Ascending aorta (tissue), 2 donors: ENCODE results near the gene PYGB. TPM values are rescaled to one million over a fixed set of nuclear protein-coding genes. Genes with fewer than 3 reads are reported as not detected.
A peak's percentile ranks its signal among the peaks of the same experiment; 100 is the strongest.

Source experiments
- DNase-seq, 2 donors: peaks; one replicate each; pipeline ENCODE4 v3.0.0-alpha.2; 2019; ENCODE audit warnings: low spot score in 2 of 2
- H3K27ac ChIP-seq, 2 donors: fragments of 200-600 bp; sonication (generic); one replicate each; pipeline ENCODE4 v1.5.1; 2016 to 2017; ENCODE audit warnings: mild to moderate bottlenecking in 1 of 2
- H3K27me3 ChIP-seq: fragments of 200-600 bp; sonication (generic); one replicate; pipeline ENCODE4 v1.5.1; 2017
- H3K36me3 ChIP-seq, 2 donors: fragments of 200-600 bp; sonication (generic); one replicate each; pipeline ENCODE4 v1.5.1; 2016
- H3K4me1 ChIP-seq, 2 donors: fragments of 200-600 bp; sonication (generic); one replicate each; pipeline ENCODE4 v1.5.1; 2016 to 2017; ENCODE audit warnings: mild to moderate bottlenecking in 1 of 2
- H3K4me3 ChIP-seq, 2 donors: fragments of 200-600 bp; sonication (generic); one replicate each; pipeline ENCODE4 v1.5.1; 2016 to 2017; ENCODE audit warnings: mild to moderate bottlenecking in 1 of 2
- H3K9me3 ChIP-seq, 2 donors: fragments of 200-600 bp; sonication (generic); one replicate each; pipeline ENCODE4 v1.5.1; 2016
- CTCF ChIP-seq, 3 experiments: fragments of 200-600 bp in 2 of 3; fragments of 450-650 bp in 1 of 3; sonication (generic) in 2 of 3; IDR thresholded peaks; one replicate each; pipeline ENCODE4 v1.5.1; 2016 to 2019; ENCODE audit warnings: antibody characterized with exemption in 3 of 3, mild to moderate bottlenecking in 1 of 3, moderate library complexity in 1 of 3
- intact Hi-C: fragments of 100-400 bp; cut with DNase I; formaldehyde crosslinking; loops from one replicate; pipeline ENCODE4 v1.15.1; 2023
- total RNA-seq: library from RNA; depleted of rRNA; stranded (reverse); fragments of >200 nt; gene quantifications from one replicate; pipeline ENCODE4 v1.1.0, GENCODE V29; 2016

PYGB gene
- total RNA-seq, 1 donor from 2014 or later, result 125 TPM

DNA sequence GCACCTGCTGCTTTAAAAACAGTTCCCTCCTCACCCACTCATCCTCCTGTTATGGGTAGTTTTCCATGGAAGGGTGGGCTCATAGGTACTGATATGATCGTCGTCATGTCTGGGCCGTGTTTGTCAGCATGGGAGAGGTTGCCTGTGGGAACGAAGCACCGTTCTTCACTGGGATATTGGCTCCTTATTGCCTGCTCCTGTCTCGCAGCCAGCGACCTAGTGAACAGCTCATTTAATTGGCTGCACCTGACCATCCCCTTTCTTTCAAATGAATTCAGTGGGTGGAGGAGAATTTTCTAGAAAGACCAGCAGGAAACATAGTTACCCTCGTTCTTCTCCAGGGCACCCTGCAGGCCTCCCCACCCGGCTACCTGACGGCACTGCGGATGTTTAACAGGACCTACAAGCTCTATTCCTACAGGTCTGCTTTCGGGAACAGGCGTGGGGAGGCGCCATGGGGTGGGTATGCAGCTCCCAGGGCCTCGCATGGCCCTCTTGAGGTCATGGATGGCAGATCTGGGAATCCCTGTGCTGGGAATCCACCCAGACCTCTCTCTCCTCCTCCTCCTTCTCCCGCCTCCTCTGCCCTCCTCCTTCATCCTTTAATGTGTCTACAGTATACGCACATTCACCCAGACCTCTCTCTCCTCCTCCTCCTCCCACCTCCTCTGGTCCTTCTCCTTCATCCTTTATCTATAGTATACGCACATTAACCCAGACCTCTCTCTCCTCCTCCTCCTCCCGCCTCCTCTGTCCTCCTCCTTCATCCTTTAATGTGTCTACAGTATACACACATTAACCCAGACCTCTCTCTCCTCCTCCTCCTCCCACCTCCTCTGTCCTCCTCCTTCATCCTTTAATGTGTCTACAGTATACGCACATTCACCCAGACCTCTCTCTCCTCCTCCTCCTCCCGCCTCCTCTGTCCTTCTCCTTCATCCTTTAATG is 30.4 kb upstream of the PYGB start:
- Histone ChIP-seq H3K27me3 (no peaks in the 10 kb centered on the region), H3K36me3 (peaks cover 62 to 82% of the 10 kb centered on the region in 2 donors), H3K27ac (no peak overlapping the region), H3K4me3 (no peak overlapping the region), H3K9me3 (no peaks in the 10 kb centered on the region), H3K4me1 (no peaks in the 10 kb centered on the region)
- intact Hi-C loops, result no loop called here
- TF ChIP-seq CTCF (IDR thresholded peaks at IDR 0.05), result no peak
- no peak for DNase-seq

- H3K36me3 ChIP-seq, result peaks cover 58 to 75% of the 10 kb centered on the region in 2 donors
- intact Hi-C loops, result no loop called here
Observed at GRCh38 chr20:25218109-25218486, 29.8 kb upstream of the PYGB start.

DNA sequence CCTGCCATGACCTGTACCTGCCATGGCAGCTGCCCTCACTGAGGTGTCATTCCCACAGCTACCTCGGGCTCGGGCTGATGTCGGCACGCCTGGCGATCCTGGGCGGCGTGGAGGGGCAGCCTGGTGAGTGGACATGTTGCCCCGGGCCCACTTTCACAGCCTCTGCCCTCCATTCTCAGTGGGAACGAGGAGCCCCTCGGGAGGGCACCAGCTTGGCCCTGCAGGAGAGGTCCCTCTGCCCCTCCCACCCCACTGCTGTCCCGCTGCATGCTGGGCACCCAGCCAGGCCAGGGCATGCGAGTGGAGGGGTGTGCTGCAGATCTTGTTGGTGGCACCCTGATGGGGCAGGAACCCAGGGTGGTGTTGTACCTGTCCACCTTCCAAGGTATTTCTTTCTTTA is 29.4 kb upstream of the PYGB start:
- H3K36me3 ChIP-seq, result peaks cover 56 to 71% of the 10 kb centered on the region in 2 donors
- H3K4me3 ChIP-seq, result no peak overlapping the region
- no peaks in the 10 kb centered on the region for H3K4me1 ChIP-seq
- no peak overlapping the region for H3K27ac ChIP-seq
- intact Hi-C loops, result no loop called here
- H3K9me3 ChIP-seq, result no peaks in the 10 kb centered on the region
- TF ChIP-seq CTCF (IDR thresholded peaks at IDR 0.05), result no peak
- DNase-seq, result no peak
- no peaks in the 10 kb centered on the region for H3K27me3 ChIP-seq

More at GRCh38 chr20:25218109-25218486, 29.8 kb upstream of the PYGB start:
- TF ChIP-seq CTCF (IDR thresholded peaks at IDR 0.05), result no peak
- no peak overlapping the region for H3K4me3 ChIP-seq
- no peaks in the 10 kb centered on the region for H3K27me3 ChIP-seq
- H3K27ac ChIP-seq, result no peak overlapping the region
- no peaks in the 10 kb centered on the region for H3K9me3 ChIP-seq
- no peaks in the 10 kb centered on the region for H3K4me1 ChIP-seq
- no peak for DNase-seq

DNA sequence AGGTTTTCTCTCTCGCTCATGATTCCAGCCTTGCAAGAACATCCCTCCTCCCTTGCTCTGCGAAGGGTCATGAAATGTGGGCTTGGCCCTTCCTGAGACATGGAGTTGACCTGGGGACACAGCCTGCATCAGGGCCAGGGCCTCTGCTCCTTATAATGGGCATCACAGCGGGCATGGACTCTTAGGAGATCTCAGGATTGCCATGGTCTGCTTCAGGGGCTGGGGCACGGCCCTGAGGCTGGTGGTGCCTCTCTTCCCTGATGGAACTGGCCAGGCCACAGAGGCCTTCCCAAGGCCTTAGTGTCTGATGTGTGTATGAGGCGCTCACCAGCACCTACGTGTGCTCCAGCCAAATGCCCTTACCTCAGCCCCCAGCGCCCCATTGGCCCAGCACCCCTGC is 28.5 kb upstream of the PYGB start:
- Histone ChIP-seq H3K36me3 (peaks cover 48 to 62% of the 10 kb centered on the region in 2 donors), H3K4me3 (no peak overlapping the region), H3K27me3 (no peaks in the 10 kb centered on the region)

GRCh38 chr20:25220021-25220730 is 27.7 kb upstream of the PYGB start:
- peak overlapping the region; percentile 15 to 48 for H3K27ac ChIP-seq
- H3K4me1 ChIP-seq, result no peaks in the 10 kb centered on the region
- intact Hi-C loops, result no loop called here
- H3K4me3 ChIP-seq, result no peak overlapping the region
- DNase-seq, result no peak
- no peak for TF ChIP-seq CTCF (IDR thresholded peaks at IDR 0.05)
- H3K9me3 ChIP-seq, result no peaks in the 10 kb centered on the region
- H3K36me3 ChIP-seq, result peaks cover 43 to 57% of the 10 kb centered on the region in 2 donors
- no peaks in the 10 kb centered on the region for H3K27me3 ChIP-seq

More for the DNA sequence above, 28.5 kb upstream of the PYGB start:
- intact Hi-C loops, result no loop called here
- Histone ChIP-seq H3K9me3 (no peaks in the 10 kb centered on the region), H3K27ac (no peak overlapping the region), H3K4me1 (no peaks in the 10 kb centered on the region)
- DNase-seq, result no peak
- TF ChIP-seq CTCF (IDR thresholded peaks at IDR 0.05), result no peak
